Endothelial cell of umbilical vein (primary cell): ENCODE results near the gene TRAPPC2L. TPM values are rescaled to one million over a fixed set of nuclear protein-coding genes. Genes with fewer than 3 reads are reported as not detected.

Experiments
- BruUV-seq: library from RNA; stranded (reverse); fragments of 400-500 nt; replicated peaks from 2 replicates; lab custom pipeline; 2021; lab: Mats Ljungman, UMichigan
- CTCF ChIA-PET: fragments of 300-600, 350-600 bp; sonication (Branson Sonifier 250); formaldehyde crosslinking; loops from one replicate; lab custom pipeline; 2021; ENCODE audit warnings: antibody characterized with exemption, inconsistent platforms; lab: Charles Lee
- POLR2A ChIA-PET: fragments of 300-600, 350-600 bp; sonication (Branson Sonifier 250); formaldehyde crosslinking; loops from one replicate; lab custom pipeline; 2021; ENCODE audit warnings: antibody characterized with exemption, inconsistent platforms; lab: Charles Lee
- DNase-seq: peaks from one replicate; pipeline ENCODE4 v3.0.0-alpha.2; 2011; ENCODE audit warnings: low read depth, low spot score
- FAIRE-seq: peaks from 2 replicates; lab custom pipeline; 2011; peaks lifted over from hg19 to GRCh38; lab: Jason Lieb, UNC
- H2AFZ ChIP-seq: 2 replicates; pipeline ENCODE4 v1.6.0; 2012; ENCODE audit warnings: low read depth, low read length, control low read depth, inconsistent platforms
- H3K27ac ChIP-seq: 2 replicates; pipeline ENCODE4 v1.5.1; 2011; ENCODE audit warnings: low read depth, mild to moderate bottlenecking, control low read depth, low read length, moderate library complexity; ENCODE audit not compliant: insufficient read depth
- H3K27me3 ChIP-seq, 2 experiments: 2 replicates each; pipeline versions ENCODE4 v1.6.0 to v1.6.1; 2011; ENCODE audit warnings: low read length in 2 of 2, mixed read lengths in 1 of 2; ENCODE audit not compliant: control insufficient read depth in 2 of 2, insufficient read depth in 2 of 2
- H3K36me3 ChIP-seq, 2 experiments: 2 replicates in 1 of 2; 3 replicates in 1 of 2; pipeline ENCODE4 v1.5.1; 2011; ENCODE audit warnings: low read length in 2 of 2, mild to moderate bottlenecking in 1 of 2, moderate library complexity in 1 of 2; ENCODE audit not compliant: control insufficient read depth in 2 of 2, insufficient read depth in 2 of 2; ENCODE audit errors: extremely low read depth in 1 of 2
- H3K4me1 ChIP-seq: 3 replicates; pipeline ENCODE4 v1.5.1; 2011; ENCODE audit warnings: mild to moderate bottlenecking, low read length; ENCODE audit not compliant: control insufficient read depth, insufficient read depth; ENCODE audit errors: extremely low read depth
- H3K4me2 ChIP-seq: 2 replicates; pipeline ENCODE4 v1.6.1; 2011; ENCODE audit warnings: low read length, control low read depth, mixed read lengths; ENCODE audit not compliant: insufficient read depth
- H3K4me3 ChIP-seq, 3 experiments: fragments of 200-600 bp in 1 of 3; sonication (generic), shearing (Covaris generic) in 1 of 3; replicated peaks in 1 of 3; 2 replicates each; pipeline ENCODE4 v1.5.1; 2011 to 2016; ENCODE audit warnings: control low read depth in 3 of 3, low read length in 3 of 3, mild to moderate bottlenecking in 2 of 3, inconsistent platforms in 1 of 3, low read depth in 1 of 3, moderate library complexity in 1 of 3; ENCODE audit not compliant: insufficient read depth in 1 of 3
- H3K79me2 ChIP-seq: 2 replicates; pipeline ENCODE4 v1.6.0; 2012; ENCODE audit warnings: low read length, inconsistent platforms; ENCODE audit not compliant: control insufficient read depth, insufficient read depth
- H3K9ac ChIP-seq: replicated peaks from 2 replicates; pipeline ENCODE3; 2011; ENCODE audit warnings: low read length, control low read depth; ENCODE audit not compliant: insufficient read depth; ENCODE audit errors: extremely low read depth
- H3K9me1 ChIP-seq: replicated peaks from 3 replicates; pipeline ENCODE4 v1.6.0; 2011; ENCODE audit warnings: mild to moderate bottlenecking, low read length; ENCODE audit not compliant: control insufficient read depth, insufficient read depth; ENCODE audit errors: extremely low read depth
- H3K9me3 ChIP-seq: replicated peaks from 2 replicates; pipeline ENCODE4 v1.5.1; 2012; ENCODE audit warnings: low read length, inconsistent platforms; ENCODE audit not compliant: control insufficient read depth, insufficient read depth
- H4K20me1 ChIP-seq: replicated peaks from 2 replicates; pipeline ENCODE3; 2011; ENCODE audit warnings: mild to moderate bottlenecking, low read length; ENCODE audit not compliant: control insufficient read depth, insufficient read depth; ENCODE audit errors: extremely low read depth
- CTCF ChIP-seq, 2 donors: IDR thresholded peaks; 1 replicate in 1 of 2; 2 replicates in 1 of 2; pipeline ENCODE4 v1.5.1; 2011; ENCODE audit warnings: low read length in 2 of 2, mild to moderate bottlenecking in 2 of 2, moderate library complexity in 2 of 2, control low read depth in 1 of 2, inconsistent platforms in 1 of 2, low read depth in 1 of 2; ENCODE audit not compliant: insufficient read depth in 1 of 2; ENCODE audit errors: extremely low read depth in 1 of 2
- EZH2 ChIP-seq: IDR thresholded peaks from 2 replicates; pipeline ENCODE4 v1.6.1; 2012; ENCODE audit warnings: borderline replicate concordance, low read depth, mild to moderate bottlenecking, moderate library complexity, low read length, inconsistent platforms; ENCODE audit not compliant: severe bottlenecking
- FOS ChIP-seq: IDR thresholded peaks from 2 replicates; pipeline ENCODE4 v1.6.1; 2011; ENCODE audit warnings: mild to moderate bottlenecking, low read length, moderate library complexity, borderline replicate concordance; ENCODE audit not compliant: insufficient read depth
- GATA2 ChIP-seq: IDR thresholded peaks from 2 replicates; pipeline ENCODE4 v1.7.0; 2011; ENCODE audit warnings: low read depth, mild to moderate bottlenecking, moderate library complexity, mixed read lengths, low read length; ENCODE audit not compliant: insufficient read length, insufficient read depth
- JUN ChIP-seq: IDR thresholded peaks from 2 replicates; pipeline ENCODE4 v1.6.1; 2011; ENCODE audit warnings: borderline replicate concordance, low read depth; ENCODE audit not compliant: insufficient read length, insufficient read depth
- MAX ChIP-seq: IDR thresholded peaks from 2 replicates; pipeline ENCODE4 v1.6.1; 2011; ENCODE audit not compliant: insufficient read depth, insufficient read length
- MYC ChIP-seq: IDR thresholded peaks from one replicate; pipeline ENCODE4 v1.6.1; 2011; ENCODE audit warnings: mild to moderate bottlenecking, low read depth, low read length
- POLR2A ChIP-seq: IDR thresholded peaks from 2 replicates; pipeline ENCODE4 v1.6.1; 2012; ENCODE audit warnings: low read depth, mild to moderate bottlenecking, control low read depth, low read length
- POLR2AphosphoS5 ChIP-seq: IDR thresholded peaks from 2 replicates; pipeline ENCODE4 v1.6.1; 2012; ENCODE audit warnings: low read depth, mild to moderate bottlenecking, control low read depth, low read length, moderate library complexity; ENCODE audit not compliant: insufficient read depth
- dilution Hi-C: fragments of 300-500 bp; cut with MboI; formaldehyde crosslinking; loops from one replicate; pipeline ENCODE4 v1.15.0; 2019; ENCODE audit warnings: low sequenced_read_pairs; ENCODE audit not compliant: extremely low pct_ligation_motif_present
- intact Hi-C: fragments of 100-400 bp; cut with micrococcal nuclease; formaldehyde crosslinking; loops from one replicate; pipeline ENCODE4 v1.10.0; 2022
- polyA plus RNA-seq, 4 experiments: library from polyadenylated mRNA; depleted of rRNA in 3 of 4; stranded (reverse) in 3 of 4; unstranded in 1 of 4; fragments of >200 nt; gene quantifications; 2 replicates each; pipeline versions ENCODE4 v1.2.1 to v1.2.3, GENCODE V29; 2011 to 2012; ENCODE audit warnings: missing spikeins in 1 of 4
- total RNA-seq: library from RNA; stranded (reverse); gene quantifications from 2 replicates; pipeline ENCODE4 v1.2.3, GENCODE V29; 2021

The TRAPPC2L gene
- total and polyA plus RNA-seq, 2 donors (not counting 3 experiments of a cell fraction or from before 2014, with no cell fraction given) = 61.9 to 131 TPM

GRCh38 chr16:88842806-88843205, 14.1 kb upstream of the TRAPPC2L start:
- intact Hi-C loops = no loop called here
- H3K4me3 ChIP-seq = no peak overlapping the region
- dilution Hi-C loops = no loop called here
- no peaks in the 10 kb centered on the region for H3K9me3 ChIP-seq
- H3K9ac ChIP-seq = no peak overlapping the region
- H2AFZ ChIP-seq = no peak overlapping the region
- FAIRE-seq = no peak
- H3K4me1 ChIP-seq = no peaks in the 10 kb centered on the region
- ChIA-PET POLR2A (no interaction called here), CTCF (no interaction called here)
- no peaks in the 10 kb centered on the region for H4K20me1 ChIP-seq
- DNase-seq = no peak
- peaks cover 0 to 10% of the 10 kb centered on the region in 2 experiments for H3K36me3 ChIP-seq
- no peaks in the 10 kb centered on the region for H3K9me1 ChIP-seq
- BruUV-seq = no TSS peak
- H3K4me2 ChIP-seq = no peak overlapping the region
- H3K27ac ChIP-seq = no peak overlapping the region
- TF ChIP-seq MAX (no peak), MYC (no peak), GATA2 (no peak), FOS (no peak), EZH2 (no peak), JUN (no peak), POLR2A (no peak), POLR2AphosphoS5 (no peak), CTCF (IDR thresholded peaks at IDR 0.05; ENCODE audit: extremely low read depth in 1 of 2, insufficient read depth in 1 of 2, low read depth in 1 of 2, low read length in 2 of 2) (no peak)
- no peaks in the 10 kb centered on the region for H3K27me3 ChIP-seq
- no peaks in the 10 kb centered on the region for H3K79me2 ChIP-seq
